Activated CD4-positive, alpha-beta memory T cell treated with anti-CD3 and anti-CD28 coated beads, Interleukin-2, amount 10 ng/mL, durations not matched to agents 7 days and 5 days (primary cell): Measurements from ENCODE around the gene FGFR3. TPM values are rescaled to one million over a fixed set of nuclear protein-coding genes. Genes with fewer than 3 reads are reported as not detected.

Source experiments
- CTCF ChIA-PET: fragments of 350-600 bp; sonication (Branson Sonifier 250); formaldehyde crosslinking; loops from one replicate; lab custom pipeline; 2021; ENCODE audit warnings: antibody characterized with exemption, inconsistent platforms; lab: Charles Lee
- POLR2A ChIA-PET: fragments of 350-600 bp; sonication (Branson Sonifier 250); formaldehyde crosslinking; loops from one replicate; lab custom pipeline; 2021; ENCODE audit warnings: antibody characterized with exemption; lab: Charles Lee
- DNase-seq: peaks from one replicate; pipeline ENCODE4 v3.0.0-alpha.2; 2020
- H3K27ac Mint-ChIP-seq: one replicate; pipeline ENCODE4 v1.8.0; 2021; ENCODE audit warnings: mild to moderate bottlenecking, mixed read lengths
- H3K27me3 Mint-ChIP-seq: one replicate; pipeline ENCODE4 v1.8.0; 2021; ENCODE audit warnings: mixed read lengths
- H3K36me3 Mint-ChIP-seq: one replicate; pipeline ENCODE4 v1.8.0; 2021; ENCODE audit warnings: low read depth, mixed read lengths
- H3K4me1 Mint-ChIP-seq: one replicate; pipeline ENCODE4 v1.8.0; 2021; ENCODE audit warnings: mixed read lengths
- H3K4me3 Mint-ChIP-seq: one replicate; pipeline ENCODE4 v1.8.0; 2021; ENCODE audit warnings: mild to moderate bottlenecking, mixed read lengths
- H3K9me3 Mint-ChIP-seq: one replicate; pipeline ENCODE4 v1.8.0; 2021; ENCODE audit warnings: mixed read lengths
- total RNA-seq, 2 experiments: library from RNA; stranded (reverse); gene quantifications; one replicate each; pipeline ENCODE4 v1.2.3, GENCODE V29; 2021

The FGFR3 gene
- total RNA-seq, 2 experiments from 2014 or later, result 0.18 to 0.45 TPM

DNA sequence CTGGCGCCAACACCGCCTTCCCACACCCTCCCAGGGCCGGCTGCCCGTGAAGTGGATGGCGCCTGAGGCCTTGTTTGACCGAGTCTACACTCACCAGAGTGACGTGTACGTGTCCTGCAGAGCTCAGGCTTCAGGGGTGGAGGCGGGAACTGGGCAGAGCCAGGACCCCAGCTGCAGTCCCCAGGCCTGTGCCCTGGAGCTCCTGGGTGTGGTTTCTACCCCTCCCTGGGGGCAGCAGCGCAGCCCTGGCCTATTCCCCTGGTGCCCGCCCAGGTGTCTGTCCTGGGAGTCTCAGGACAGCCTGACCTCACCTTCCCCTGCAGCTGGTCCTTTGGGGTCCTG lies 13.1 kb downstream of the FGFR3 start:
- Mint-ChIP-seq H3K4me3 (no peak overlapping the region), H3K27ac (no peak overlapping the region), H3K4me1 (no peaks in the 10 kb centered on the region), H3K9me3 (no peaks in the 10 kb centered on the region), H3K36me3 (no peaks in the 10 kb centered on the region), H3K27me3 (no peaks in the 10 kb centered on the region)
- DNase-seq, result no peak
- CTCF ChIA-PET, result no interaction called here
- POLR2A ChIA-PET, result interaction anchor here (0.7 kb wide), 1 partner anchor 18 kb away, joined by 3 read pairs; no protein-coding TSS in a partner anchor

GRCh38 chr4:1806596-1807331 lies 13.7 kb downstream of the FGFR3 start:
- POLR2A ChIA-PET, result no interaction called here
- H3K27ac Mint-ChIP-seq, result no peak overlapping the region
- no peak overlapping the region for H3K4me3 Mint-ChIP-seq
- no peaks in the 10 kb centered on the region for H3K4me1 Mint-ChIP-seq
- DNase-seq, result no peak
- H3K36me3 Mint-ChIP-seq, result no peaks in the 10 kb centered on the region
- CTCF ChIA-PET, result interaction anchor here (4.4 kb wide), 1 partner anchor 59 kb away, joined by 34 read pairs; no protein-coding TSS in a partner anchor
- H3K27me3 Mint-ChIP-seq, result no peaks in the 10 kb centered on the region
- no peaks in the 10 kb centered on the region for H3K9me3 Mint-ChIP-seq

- H3K4me1 Mint-ChIP-seq, result no peaks in the 10 kb centered on the region
- CTCF ChIA-PET, result interaction anchor here (0.7 to 4.4 kb wide), 2 partner anchors 59 to 109 kb away, joined by 6 to 34 read pairs; no protein-coding TSS in a partner anchor
- H3K27me3 Mint-ChIP-seq, result no peaks in the 10 kb centered on the region
- DNase-seq, result no peak
- peaks cover under 1% of the 10 kb centered on the region for H3K36me3 Mint-ChIP-seq
- H3K9me3 Mint-ChIP-seq, result no peaks in the 10 kb centered on the region
- POLR2A ChIA-PET, result no interaction called here
- no peak overlapping the region for H3K4me3 Mint-ChIP-seq
- H3K27ac Mint-ChIP-seq, result no peak overlapping the region
Observed at GRCh38 chr4:1807332-1807777, 14.3 kb downstream of the FGFR3 start.

GRCh38 chr4:1808396-1808795 lies 15.3 kb downstream of the FGFR3 start:
- Mint-ChIP-seq H3K9me3 (no peaks in the 10 kb centered on the region), H3K36me3 (peaks cover 4% of the 10 kb centered on the region), H3K27me3 (no peaks in the 10 kb centered on the region), H3K27ac (no peak overlapping the region), H3K4me3 (no peak overlapping the region), H3K4me1 (no peaks in the 10 kb centered on the region)
- no peak for DNase-seq
- ChIA-PET CTCF (interaction anchor here (0.7 to 4.4 kb wide), 4 partner anchors 41 to 63 kb away, joined by 3 to 34 read pairs (median 8); no protein-coding TSS in a partner anchor), POLR2A (no interaction called here)

GRCh38 chr4:1808851-1809753 lies 16.0 kb downstream of the FGFR3 start:
- H3K9me3 Mint-ChIP-seq, result no peaks in the 10 kb centered on the region
- no peaks in the 10 kb centered on the region for H3K4me1 Mint-ChIP-seq
- H3K36me3 Mint-ChIP-seq, result peaks cover 5% of the 10 kb centered on the region
- H3K27me3 Mint-ChIP-seq, result no peaks in the 10 kb centered on the region
- no peak for DNase-seq
- H3K27ac Mint-ChIP-seq, result no peak overlapping the region
- POLR2A ChIA-PET, result interaction anchor here (0.6 kb wide), 1 partner anchor 69 kb away, joined by 3 read pairs; no protein-coding TSS in a partner anchor
- CTCF ChIA-PET, result interaction anchor here (1.1 to 4.4 kb wide), 5 partner anchors 10 to 116 kb away, joined by 3 to 34 read pairs (median 7); no protein-coding TSS in a partner anchor
- no peak overlapping the region for H3K4me3 Mint-ChIP-seq

DNA sequence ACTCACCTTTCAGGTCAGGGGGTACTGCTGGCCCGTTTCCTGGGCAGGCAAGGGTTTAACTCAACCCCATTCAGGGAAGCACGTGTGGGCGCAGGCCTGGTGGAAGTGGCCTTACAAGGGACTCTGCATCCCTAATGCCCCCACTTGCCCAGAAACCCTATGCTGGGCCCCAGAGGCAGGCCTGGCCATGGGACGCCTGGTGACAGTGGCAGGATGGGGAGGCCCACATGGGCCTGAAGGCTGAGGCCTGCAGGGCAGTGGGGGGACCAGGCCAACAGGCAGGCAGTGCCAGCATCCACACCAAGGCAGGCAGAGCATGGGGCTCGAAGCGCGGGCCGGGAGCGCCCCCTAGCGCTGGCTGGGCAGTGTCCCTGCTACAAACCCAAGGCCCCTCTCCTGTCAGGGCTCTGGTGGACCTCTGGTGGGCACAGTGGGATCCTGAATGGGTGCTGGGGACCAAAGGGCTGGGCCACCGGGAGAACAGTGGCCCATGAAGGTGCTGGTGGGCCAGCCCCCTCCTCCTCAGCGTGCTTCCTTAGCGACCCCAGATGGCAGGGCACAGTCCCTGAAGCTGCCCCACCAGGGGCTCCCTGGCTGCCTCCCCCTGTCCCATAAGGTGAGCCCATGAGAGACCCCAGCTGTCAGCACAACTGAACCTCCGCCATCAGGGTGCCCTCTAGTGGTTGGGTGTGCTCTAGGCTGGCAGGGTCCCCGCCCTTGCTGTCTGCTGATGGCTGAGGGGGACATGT lies 16.8 kb downstream of the FGFR3 start:
- Mint-ChIP-seq H3K4me1 (no peaks in the 10 kb centered on the region), H3K9me3 (no peaks in the 10 kb centered on the region), H3K4me3 (no peak overlapping the region), H3K27me3 (no peaks in the 10 kb centered on the region), H3K27ac (no peak overlapping the region), H3K36me3 (peaks cover 13% of the 10 kb centered on the region)
- peak; percentile 79 for DNase-seq
- CTCF ChIA-PET, result interaction anchor here (0.6 to 4.4 kb wide), 5 partner anchors 9 to 126 kb away, joined by 3 to 34 read pairs (median 7); no protein-coding TSS in a partner anchor
- POLR2A ChIA-PET, result interaction anchor here (0.6 kb wide), 1 partner anchor 70 kb away, joined by 3 read pairs; no protein-coding TSS in a partner anchor

GRCh38 chr4:1810765-1811164 lies 17.7 kb downstream of the FGFR3 start:
- POLR2A ChIA-PET, result interaction anchor here (0.8 kb wide), 1 partner anchor 63 kb away, joined by 3 read pairs; no protein-coding TSS in a partner anchor
- no peaks in the 10 kb centered on the region for H3K9me3 Mint-ChIP-seq
- no peak overlapping the region for H3K27ac Mint-ChIP-seq
- DNase-seq, result no peak
- no peaks in the 10 kb centered on the region for H3K27me3 Mint-ChIP-seq
- H3K4me1 Mint-ChIP-seq, result no peaks in the 10 kb centered on the region
- CTCF ChIA-PET, result interaction anchor here (0.6 to 4.4 kb wide), 4 partner anchors 63 to 125 kb away, joined by 3 to 34 read pairs (median 10); no protein-coding TSS in a partner anchor
- H3K4me3 Mint-ChIP-seq, result no peak overlapping the region
- peaks cover 13% of the 10 kb centered on the region for H3K36me3 Mint-ChIP-seq

DNA sequence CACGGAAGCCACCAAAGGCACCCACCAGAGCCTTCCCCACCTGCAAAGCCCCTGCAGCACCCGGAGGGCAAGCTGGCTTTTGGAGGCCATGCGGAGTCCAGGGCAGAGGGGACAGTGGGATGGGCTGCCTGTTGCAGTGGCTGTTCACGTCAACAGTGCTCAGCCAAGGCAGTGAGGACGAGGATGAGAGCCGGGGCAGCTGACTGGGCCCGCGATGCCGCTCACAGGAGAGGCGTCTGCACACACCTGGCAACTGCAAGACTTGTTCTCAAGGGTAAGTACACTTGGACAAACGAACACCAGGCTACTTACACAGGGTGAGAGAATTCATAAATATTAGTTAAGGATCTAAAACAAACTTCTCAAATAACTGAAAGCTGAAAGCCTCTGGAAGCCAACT lies 19.6 kb downstream of the FGFR3 start:
- H3K4me3 Mint-ChIP-seq, result no peak overlapping the region
- peaks cover 23% of the 10 kb centered on the region for H3K36me3 Mint-ChIP-seq
- POLR2A ChIA-PET, result interaction anchor here (1.1 kb wide), 1 partner anchor 44 kb away, joined by 3 read pairs; the partner anchor contains the start of gene LETM1
- H3K9me3 Mint-ChIP-seq, result no peaks in the 10 kb centered on the region
- DNase-seq, result no peak
- no peaks in the 10 kb centered on the region for H3K4me1 Mint-ChIP-seq
- H3K27ac Mint-ChIP-seq, result no peak overlapping the region
- CTCF ChIA-PET, result interaction anchor here (0.7 to 1.5 kb wide), 7 partner anchors 65 to 1294 kb away, joined by 3 to 11 read pairs (median 4); no protein-coding TSS in a partner anchor
- H3K27me3 Mint-ChIP-seq, result no peaks in the 10 kb centered on the region

DNA sequence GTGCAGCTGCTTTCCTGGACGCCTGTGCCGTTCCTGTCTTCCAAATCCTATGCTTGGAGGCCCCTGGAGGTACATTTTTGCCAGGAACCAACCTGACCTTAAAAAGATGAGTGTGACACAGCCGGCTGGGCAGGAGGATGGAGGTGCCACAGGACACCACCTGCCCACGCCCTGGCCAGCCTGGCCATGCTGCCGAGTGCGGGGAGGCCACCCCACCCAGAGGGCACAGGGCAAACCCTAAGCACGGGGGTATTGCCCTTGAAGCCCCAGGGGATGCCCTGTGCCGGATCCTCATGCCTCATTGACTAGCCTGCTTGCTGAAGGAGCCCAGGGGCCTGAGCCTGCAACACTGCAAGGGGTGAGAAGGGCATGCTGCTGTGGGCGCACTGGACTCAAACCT lies 20.1 kb downstream of the FGFR3 start:
- CTCF ChIA-PET, result interaction anchor here (0.8 to 1.5 kb wide), 3 partner anchors 65 to 85 kb away, joined by 3 to 11 read pairs (median 3); no protein-coding TSS in a partner anchor

GRCh38 chr4:1813915-1814314 lies 20.8 kb downstream of the FGFR3 start:
- POLR2A ChIA-PET, result no interaction called here
- Mint-ChIP-seq H3K27me3 (no peaks in the 10 kb centered on the region), H3K36me3 (peaks cover 27% of the 10 kb centered on the region), H3K4me3 (no peak overlapping the region), H3K9me3 (no peaks in the 10 kb centered on the region), H3K4me1 (no peaks in the 10 kb centered on the region), H3K27ac (no peak overlapping the region)
- no peak for DNase-seq
- CTCF ChIA-PET, result interaction anchor here (0.9 kb wide), 2 partner anchors 66 to 99 kb away, joined by 3 read pairs; no protein-coding TSS in a partner anchor

More for the DNA sequence above, 20.1 kb downstream of the FGFR3 start:
- Mint-ChIP-seq H3K4me3 (no peak overlapping the region), H3K9me3 (no peaks in the 10 kb centered on the region), H3K36me3 (peaks cover 23% of the 10 kb centered on the region), H3K27ac (no peak overlapping the region), H3K27me3 (no peaks in the 10 kb centered on the region), H3K4me1 (no peaks in the 10 kb centered on the region)
- POLR2A ChIA-PET, result interaction anchor here (1.1 kb wide), 1 partner anchor 43 kb away, joined by 3 read pairs; the partner anchor contains the start of gene LETM1
- no peak for DNase-seq

- H3K36me3 Mint-ChIP-seq, result peaks cover 32% of the 10 kb centered on the region
- no peaks in the 10 kb centered on the region for H3K9me3 Mint-ChIP-seq
- H3K27me3 Mint-ChIP-seq, result no peaks in the 10 kb centered on the region
- H3K27ac Mint-ChIP-seq, result no peak overlapping the region
- H3K4me1 Mint-ChIP-seq, result no peaks in the 10 kb centered on the region
- no peak for DNase-seq
- H3K4me3 Mint-ChIP-seq, result no peak overlapping the region
- CTCF ChIA-PET, result interaction anchor here (0.9 kb wide), 2 partner anchors 66 to 98 kb away, joined by 3 read pairs; no protein-coding TSS in a partner anchor
- POLR2A ChIA-PET, result no interaction called here
Observed at GRCh38 chr4:1814453-1814852, 21.4 kb downstream of the FGFR3 start.
